DOHH2 (cell line): Measurements from ENCODE around the gene MB21D2.

Experiments used
- H3F3A ChIP-seq: fragments of 200-600 bp; sonication (generic), shearing (Covaris generic); 2 replicates; pipeline ENCODE4 v1.6.0; 2016; ENCODE audit warnings: antibody characterized with exemption, mild to moderate bottlenecking; ENCODE audit not compliant: control insufficient read depth, insufficient read depth
- H3K27ac ChIP-seq: fragments of 200-600 bp; sonication (generic); 2 replicates; pipeline ENCODE4 v1.5.1; 2014; ENCODE audit warnings: low read depth, mild to moderate bottlenecking, low read length, moderate library complexity
- H3K27me3 ChIP-seq: fragments of 200-600 bp; sonication (generic); 2 replicates; pipeline ENCODE4 v1.6.1; 2014; ENCODE audit warnings: mild to moderate bottlenecking, low read length, mixed read lengths; ENCODE audit not compliant: control insufficient read depth
- H3K36me3 ChIP-seq: fragments of 200-600 bp; sonication (generic); 2 replicates; pipeline ENCODE4 v1.6.1; 2014; ENCODE audit warnings: mild to moderate bottlenecking, low read length, moderate library complexity, mixed read lengths; ENCODE audit not compliant: control insufficient read depth
- H3K4me1 ChIP-seq: fragments of 200-600 bp; sonication (generic); 2 replicates; pipeline ENCODE4 v1.6.1; 2014; ENCODE audit warnings: mild to moderate bottlenecking, low read length, mixed read lengths; ENCODE audit not compliant: control insufficient read depth
- H3K4me2 ChIP-seq: fragments of 200-600 bp; sonication (generic); 2 replicates; pipeline ENCODE4 v1.6.0; 2014; ENCODE audit warnings: mild to moderate bottlenecking, low read length, moderate library complexity
- H3K4me3 ChIP-seq: fragments of 200-600 bp; sonication (generic); 2 replicates; pipeline ENCODE4 v1.5.1; 2014; ENCODE audit warnings: mild to moderate bottlenecking, low read length, mixed read lengths
- H3K79me2 ChIP-seq: fragments of 200-600 bp; sonication (generic); 2 replicates; pipeline ENCODE4 v1.6.1; 2014; ENCODE audit warnings: mild to moderate bottlenecking, low read length, mixed read lengths; ENCODE audit not compliant: control insufficient read depth
- H3K9me2 ChIP-seq: fragments of 200-600 bp; sonication (generic); replicated peaks from 2 replicates; pipeline ENCODE4 v1.6.1; 2014; ENCODE audit warnings: mild to moderate bottlenecking, low read length, mixed read lengths; ENCODE audit not compliant: control insufficient read depth
- H3K9me3 ChIP-seq: fragments of 200-600 bp; sonication (generic); 2 replicates; pipeline ENCODE4 v1.6.1; 2014; ENCODE audit warnings: antibody characterized with exemption, low read length, mixed read lengths; ENCODE audit not compliant: control insufficient read depth, insufficient read depth
- H4K20me1 ChIP-seq: fragments of 200-600 bp; sonication (generic); 2 replicates; pipeline ENCODE4 v1.6.0; 2014; ENCODE audit warnings: low read depth, mild to moderate bottlenecking, antibody characterized with exemption, low read length, moderate library complexity; ENCODE audit not compliant: control insufficient read depth, insufficient read depth
- EZH2phosphoT487 ChIP-seq: fragments of 200-600 bp; sonication (generic); IDR thresholded peaks from 2 replicates; pipeline ENCODE4 v1.6.1; 2017; ENCODE audit warnings: borderline replicate concordance, mild to moderate bottlenecking, antibody characterized with exemption, low read length, moderate library complexity, mixed read lengths
- TF ChIP-seq, protein P1 (sequence below): fragments of 200-600 bp; sonication (generic); IDR thresholded peaks from one replicate; pipeline ENCODE4 v1.5.1; 2014; ENCODE audit warnings: antibody characterized with exemption, mild to moderate bottlenecking, low read depth, low read length; ENCODE audit not compliant: poor library complexity, severe bottlenecking

The MB21D2 gene

GRCh38 chr3:192858849-192859585 lies 58.6 kb downstream of the MB21D2 start:
- no peak for TF ChIP-seq EZH2phosphoT487
- TF ChIP-seq, protein P1, sequence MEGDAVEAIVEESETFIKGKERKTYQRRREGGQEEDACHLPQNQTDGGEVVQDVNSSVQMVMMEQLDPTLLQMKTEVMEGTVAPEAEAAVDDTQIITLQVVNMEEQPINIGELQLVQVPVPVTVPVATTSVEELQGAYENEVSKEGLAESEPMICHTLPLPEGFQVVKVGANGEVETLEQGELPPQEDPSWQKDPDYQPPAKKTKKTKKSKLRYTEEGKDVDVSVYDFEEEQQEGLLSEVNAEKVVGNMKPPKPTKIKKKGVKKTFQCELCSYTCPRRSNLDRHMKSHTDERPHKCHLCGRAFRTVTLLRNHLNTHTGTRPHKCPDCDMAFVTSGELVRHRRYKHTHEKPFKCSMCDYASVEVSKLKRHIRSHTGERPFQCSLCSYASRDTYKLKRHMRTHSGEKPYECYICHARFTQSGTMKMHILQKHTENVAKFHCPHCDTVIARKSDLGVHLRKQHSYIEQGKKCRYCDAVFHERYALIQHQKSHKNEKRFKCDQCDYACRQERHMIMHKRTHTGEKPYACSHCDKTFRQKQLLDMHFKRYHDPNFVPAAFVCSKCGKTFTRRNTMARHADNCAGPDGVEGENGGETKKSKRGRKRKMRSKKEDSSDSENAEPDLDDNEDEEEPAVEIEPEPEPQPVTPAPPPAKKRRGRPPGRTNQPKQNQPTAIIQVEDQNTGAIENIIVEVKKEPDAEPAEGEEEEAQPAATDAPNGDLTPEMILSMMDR = no peak
- no peak overlapping the region for H3K27ac ChIP-seq
- no peaks in the 10 kb centered on the region for H3K36me3 ChIP-seq
- H3K9me3 ChIP-seq = no peaks in the 10 kb centered on the region
- no peaks in the 10 kb centered on the region for H3K9me2 ChIP-seq
- no peak overlapping the region for H3K4me2 ChIP-seq
- no peaks in the 10 kb centered on the region for H3K79me2 ChIP-seq
- no peaks in the 10 kb centered on the region for H3K27me3 ChIP-seq
- no peaks in the 10 kb centered on the region for H4K20me1 ChIP-seq
- H3K4me1 ChIP-seq = no peaks in the 10 kb centered on the region
- H3K4me3 ChIP-seq = no peak overlapping the region
- H3F3A ChIP-seq = no peaks in the 10 kb centered on the region

DNA sequence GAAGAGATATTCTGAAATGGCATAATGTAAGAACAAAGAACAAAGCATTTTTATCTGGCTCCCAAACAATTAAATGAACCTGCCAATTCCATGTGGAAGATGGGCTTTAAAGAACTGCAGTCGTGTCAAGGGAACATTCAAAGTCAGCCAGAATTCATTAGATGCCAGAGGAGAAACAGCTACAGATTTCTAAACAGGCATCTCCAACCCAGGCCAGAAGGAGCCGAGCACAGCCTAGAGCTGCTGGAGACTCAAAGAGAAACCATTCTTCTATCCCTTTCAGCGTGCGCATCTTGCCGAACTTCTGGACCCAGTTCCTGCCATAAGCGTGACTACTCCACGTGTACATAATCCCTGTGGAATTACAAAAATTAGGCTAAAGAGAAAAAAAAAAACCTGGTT lies 60.4 kb downstream of the MB21D2 start:
- H3K36me3 ChIP-seq = no peaks in the 10 kb centered on the region
- H3K9me2 ChIP-seq = no peaks in the 10 kb centered on the region
- TF ChIP-seq EZH2phosphoT487 = no peak
- TF ChIP-seq, protein P1 = no peak
- H3K9me3 ChIP-seq = no peaks in the 10 kb centered on the region
- H3K27ac ChIP-seq = no peak overlapping the region
- no peaks in the 10 kb centered on the region for H3K27me3 ChIP-seq
- no peak overlapping the region for H3K4me2 ChIP-seq
- H3F3A ChIP-seq = no peaks in the 10 kb centered on the region
- no peaks in the 10 kb centered on the region for H4K20me1 ChIP-seq
- H3K79me2 ChIP-seq = no peaks in the 10 kb centered on the region
- no peak overlapping the region for H3K4me3 ChIP-seq
- H3K4me1 ChIP-seq = no peaks in the 10 kb centered on the region

GRCh38 chr3:192855434-192855833 lies 62.2 kb downstream of the MB21D2 start:
- Histone ChIP-seq H3K9me3 (no peaks in the 10 kb centered on the region), H3K27me3 (no peaks in the 10 kb centered on the region), H3K4me3 (no peak overlapping the region), H3K27ac (no peak overlapping the region), H3K9me2 (no peaks in the 10 kb centered on the region), H3K36me3 (no peaks in the 10 kb centered on the region), H3K4me1 (no peaks in the 10 kb centered on the region), H3F3A (no peaks in the 10 kb centered on the region), H3K4me2 (no peak overlapping the region), H4K20me1 (no peaks in the 10 kb centered on the region), H3K79me2 (no peaks in the 10 kb centered on the region)
- TF ChIP-seq, protein P1 = no peak
- no peak for TF ChIP-seq EZH2phosphoT487
